Liver (tissue), 9 donors: ENCODE results near the gene ING5. TPM values are rescaled to one million over a fixed set of nuclear protein-coding genes. Genes with fewer than 3 reads are reported as not detected.

Source experiments
- DNase-seq: peaks from one replicate; pipeline ENCODE4 v3.0.0-alpha.2; 2017; ENCODE audit warnings: low spot score
- H3K27ac ChIP-seq, 2 donors: one replicate each; pipeline ENCODE4 v1.7.0; 2013; ENCODE audit warnings: inconsistent platforms in 2 of 2, low read length in 2 of 2, control low read depth in 1 of 2, low read depth in 1 of 2, mild to moderate bottlenecking in 1 of 2
- H3K27me3 ChIP-seq, 4 donors: one replicate each; pipeline versions ENCODE4 v1.6.1 to v1.7.0; 2013; ENCODE audit warnings: low read length in 3 of 4, inconsistent platforms in 1 of 4, mild to moderate bottlenecking in 1 of 4, moderate library complexity in 1 of 4; ENCODE audit not compliant: control insufficient read depth in 4 of 4, insufficient read depth in 4 of 4
- H3K36me3 ChIP-seq, 4 donors: one replicate each; pipeline versions ENCODE4 v1.6.1 to v1.7.0; 2013; ENCODE audit warnings: low read length in 3 of 4, mild to moderate bottlenecking in 3 of 4, low read depth in 1 of 4, moderate library complexity in 1 of 4; ENCODE audit not compliant: control insufficient read depth in 4 of 4, insufficient read depth in 3 of 4
- H3K4me1 ChIP-seq, 4 donors: one replicate each; pipeline versions ENCODE4 v1.6.1 to v1.7.0; 2013; ENCODE audit warnings: low read length in 3 of 4, mild to moderate bottlenecking in 3 of 4, moderate library complexity in 1 of 4; ENCODE audit not compliant: control insufficient read depth in 4 of 4, insufficient read depth in 4 of 4
- H3K4me3 ChIP-seq, 3 donors: one replicate each; pipeline versions ENCODE4 v1.6.1 to v1.7.0; 2013; ENCODE audit warnings: low read length in 3 of 3, control low read depth in 1 of 3, low read depth in 1 of 3, mild to moderate bottlenecking in 1 of 3
- H3K9ac ChIP-seq, 2 donors: one replicate each; pipeline ENCODE4 v1.7.0; 2013; ENCODE audit warnings: low read length in 2 of 2, mild to moderate bottlenecking in 2 of 2, moderate library complexity in 2 of 2, control low read depth in 1 of 2, low read depth in 1 of 2
- H3K9me3 ChIP-seq, 4 donors: one replicate each; pipeline versions ENCODE4 v1.6.1 to v1.7.0; 2013; ENCODE audit warnings: low read length in 3 of 4; ENCODE audit not compliant: control insufficient read depth in 4 of 4
- ATF3 ChIP-seq: IDR thresholded peaks from 2 replicates; pipeline ENCODE4 v1.6.1; 2016; ENCODE audit warnings: antibody characterized with exemption
- CTCF ChIP-seq: fragments of 150-350 bp; IDR thresholded peaks from 2 replicates; pipeline ENCODE4 v1.5.1; 2017; ENCODE audit warnings: improper control_type of control experiment, low read depth, low read length; ENCODE audit not compliant: missing input control
- EGR1 ChIP-seq, 2 donors: IDR thresholded peaks; 2 replicates each; pipeline ENCODE4 v1.6.1; 2016 to 2018; ENCODE audit warnings: antibody characterized with exemption in 2 of 2, low read depth in 2 of 2
- FOXA1 ChIP-seq: IDR thresholded peaks from 2 replicates; pipeline ENCODE4 v1.6.1; 2016; ENCODE audit warnings: antibody characterized with exemption
- FOXA2 ChIP-seq: IDR thresholded peaks from 2 replicates; pipeline ENCODE4 v1.6.1; 2016; ENCODE audit warnings: antibody characterized with exemption
- GABPA ChIP-seq, 2 donors: IDR thresholded peaks in 1 of 2; conservative IDR thresholded peaks in 1 of 2; 2 replicates each; pipeline ENCODE4 v1.6.1; 2016; ENCODE audit warnings: antibody characterized with exemption in 2 of 2, mild to moderate bottlenecking in 1 of 2, moderate library complexity in 1 of 2
- HNF4A ChIP-seq, 2 donors: conservative IDR thresholded peaks; 2 replicates each; pipeline ENCODE4 v1.6.1; 2016; ENCODE audit warnings: antibody characterized with exemption in 2 of 2, mild to moderate bottlenecking in 2 of 2
- HNF4G ChIP-seq: IDR thresholded peaks from 2 replicates; pipeline ENCODE4 v1.6.1; 2016; ENCODE audit warnings: antibody characterized with exemption
- JUND ChIP-seq, 2 donors: IDR thresholded peaks; 2 replicates each; pipeline ENCODE4 v1.6.1; 2016; ENCODE audit warnings: antibody characterized with exemption in 2 of 2
- MAX ChIP-seq: IDR thresholded peaks from 2 replicates; pipeline ENCODE4 v1.6.1; 2016; ENCODE audit warnings: antibody characterized with exemption
- NR2F2 ChIP-seq: IDR thresholded peaks from 2 replicates; pipeline ENCODE4 v1.6.1; 2016; ENCODE audit warnings: antibody characterized with exemption
- RAD21 ChIP-seq, 2 donors: IDR thresholded peaks; 2 replicates each; pipeline ENCODE4 v1.6.1; 2016; ENCODE audit warnings: antibody characterized with exemption in 2 of 2, mild to moderate bottlenecking in 2 of 2
- REST ChIP-seq: IDR thresholded peaks from 2 replicates; pipeline ENCODE4 v1.6.1; 2016; ENCODE audit warnings: antibody characterized with exemption, mild to moderate bottlenecking
- RXRA ChIP-seq, 2 donors: IDR thresholded peaks; 2 replicates each; pipeline ENCODE4 v1.6.1; 2017 to 2018; ENCODE audit warnings: antibody characterized with exemption in 2 of 2, mild to moderate bottlenecking in 1 of 2
- SP1 ChIP-seq: IDR thresholded peaks from 2 replicates; pipeline ENCODE4 v1.6.1; 2018; ENCODE audit warnings: antibody characterized with exemption, mild to moderate bottlenecking
- TAF1 ChIP-seq: conservative IDR thresholded peaks from 2 replicates; pipeline ENCODE4 v1.6.1; 2016; ENCODE audit warnings: antibody characterized with exemption, mild to moderate bottlenecking
- YY1 ChIP-seq: IDR thresholded peaks from 2 replicates; pipeline ENCODE4 v1.6.1; 2016; ENCODE audit warnings: antibody characterized with exemption, mild to moderate bottlenecking
- ZBTB33 ChIP-seq: IDR thresholded peaks from 2 replicates; pipeline ENCODE4 v1.6.1; 2016; ENCODE audit warnings: antibody characterized with exemption
- WGBS: extraction: QIAGEN DNeasy Blood & Tissue Kit; methylation state at CpG from one replicate; pipeline ENCODE4 v1.1.7; 2013; 5-methylcytosine and 5-hydroxymethylcytosine counted together
- polyA plus RNA-seq, 2 donors: library from polyadenylated mRNA; stranded (reverse) in 1 of 2; unstranded in 1 of 2; fragments of 200-250 nt in 1 of 2; fragments of >200 nt in 1 of 2; fragmentation: Nextera tagmentation in 1 of 2; extraction: Ambion mirVana in 1 of 2; gene quantifications; one replicate each; pipeline versions ENCODE4 v1.2.1 to v1.2.3, GENCODE V29; 2013 to 2015
- total RNA-seq, 2 donors: library from RNA; depleted of rRNA; stranded (reverse); fragments of >200 nt; gene quantifications; one replicate each; pipeline ENCODE4 v1.2.3, GENCODE V29; 2014
- donor health status: healthy.
- donor health status: healthy.
- donor health status: healthy.
- donor health status: healthy.
- donor health status: healthy.

The ING5 gene
- total and polyA plus RNA-seq, 4 donors = 7.2 to 24.2 (median 13.9) TPM

- TF ChIP-seq YY1 (no peak), MAX (no peak), HNF4A (conservative IDR thresholded peaks at IDR 0.05) (no peak), ZBTB33 (no peak), SP1 (no peak), EGR1 (IDR thresholded peaks at IDR 0.05; ENCODE audit: low read depth in 2 of 2) (no peak), FOXA1 (no peak), RAD21 (IDR thresholded peaks at IDR 0.05) (no peak)
- H3K36me3 ChIP-seq = peaks cover 4 to 47% (median 14%) of the 10 kb centered on the region in 4 donors
- H3K27ac ChIP-seq = no peak overlapping the region
- no peaks in the 10 kb centered on the region for H3K27me3 ChIP-seq
- peaks cover 0 to 14% (median 0%) of the 10 kb centered on the region in 4 donors for H3K4me1 ChIP-seq
- 89% methylated on average over 31 of the region's 31 CpGs for WGBS
- H3K9me3 ChIP-seq = no peaks in the 10 kb centered on the region
- H3K9ac ChIP-seq = no peak overlapping the region
- DNase-seq = no peak
- no peak overlapping the region for H3K4me3 ChIP-seq
These were observed 31.3 kb upstream of the ING5 start for GRCh38 chr2:241670333-241671110.

GRCh38 chr2:241671457-241672240 lies 30.2 kb upstream of the ING5 start:
- no peaks in the 10 kb centered on the region for H3K9me3 ChIP-seq

More at GRCh38 chr2:241671457-241672240, 30.2 kb upstream of the ING5 start:
- no peak overlapping the region for H3K27ac ChIP-seq
- no peak for DNase-seq
- H3K4me3 ChIP-seq = no peak overlapping the region
- H3K4me1 ChIP-seq = peaks cover 0 to 9% (median 0%) of the 10 kb centered on the region in 4 donors
- no peak overlapping the region for H3K9ac ChIP-seq
- peaks cover 2 to 50% (median 13%) of the 10 kb centered on the region in 4 donors for H3K36me3 ChIP-seq
- WGBS = 97% methylated on average over 31 of the region's 31 CpGs
- no peak for TF ChIP-seq EGR1 (IDR thresholded peaks at IDR 0.05; ENCODE audit: low read depth in 2 of 2)
- no peak for TF ChIP-seq JUND (IDR thresholded peaks at IDR 0.05)
- no peak for TF ChIP-seq ATF3
- no peak for TF ChIP-seq TAF1
- TF ChIP-seq RXRA (IDR thresholded peaks at IDR 0.05) = no peak
- no peak for TF ChIP-seq REST
- TF ChIP-seq GABPA (IDR thresholded peaks at IDR 0.05 in 1 of 2, conservative IDR thresholded peaks at IDR 0.05 in 1 of 2) = no peak
- no peak for TF ChIP-seq MAX
- TF ChIP-seq HNF4A (conservative IDR thresholded peaks at IDR 0.05) = no peak
- TF ChIP-seq NR2F2 = no peak
- no peak for TF ChIP-seq YY1
- no peak for TF ChIP-seq FOXA2
- no peak for TF ChIP-seq CTCF
- TF ChIP-seq ZBTB33 = no peak
- no peak for TF ChIP-seq SP1
- no peak for TF ChIP-seq HNF4G
- no peak for TF ChIP-seq RAD21 (IDR thresholded peaks at IDR 0.05)
- TF ChIP-seq FOXA1 = no peak
- H3K27me3 ChIP-seq = no peaks in the 10 kb centered on the region
